Gastrocnemius medialis (tissue), 4 donors: Measurements from ENCODE around the gene B4GALT6. TPM values are rescaled to one million over a fixed set of nuclear protein-coding genes. Genes with fewer than 3 reads are reported as not detected.

Experiments
- ATAC-seq, 2 donors: fragments of 150-250 bp; one replicate each; pipeline ENCODE4 v1.9.1; 2016
- DNase-seq, 2 donors: peaks; one replicate each; pipeline ENCODE4 v3.0.0-alpha.2; 2019
- H3K27ac ChIP-seq, 4 donors: fragments of 200-600 bp; sonication (generic); 1 replicate in 1 of 4; 2 replicates in 3 of 4; pipeline ENCODE4 v1.5.1; 2016 to 2018; ENCODE audit warnings: mild to moderate bottlenecking in 2 of 4, moderate library complexity in 1 of 4
- H3K27me3 ChIP-seq, 3 donors: fragments of 200-600 bp; sonication (generic) in 2 of 3; 1 replicate in 1 of 3; 2 replicates in 2 of 3; pipeline versions ENCODE4 v1.5.1 to v1.6.0; 2016 to 2019; ENCODE audit warnings: mild to moderate bottlenecking in 1 of 3, moderate library complexity in 1 of 3
- H3K36me3 ChIP-seq, 2 donors: fragments of 200-600 bp; sonication (generic) in 1 of 2; one replicate each; pipeline ENCODE4 v1.5.1; 2017 to 2018
- H3K4me1 ChIP-seq, 2 donors: fragments of 200-600 bp; sonication (generic) in 1 of 2; one replicate each; pipeline ENCODE4 v1.5.1; 2016 to 2017; ENCODE audit warnings: mild to moderate bottlenecking in 2 of 2
- H3K4me3 ChIP-seq, 4 donors: fragments of 200-600 bp; sonication (generic) in 3 of 4; 1 replicate in 1 of 4; 2 replicates in 3 of 4; pipeline ENCODE4 v1.5.1; 2016 to 2019; ENCODE audit warnings: mild to moderate bottlenecking in 2 of 4
- H3K9me3 ChIP-seq, 3 donors: fragments of 200-600 bp; sonication (generic) in 2 of 3; 1 replicate in 1 of 3; 2 replicates in 2 of 3; pipeline ENCODE4 v1.5.1; 2016 to 2019
- POLR2A ChIP-seq, 2 donors: fragments of 450-650 bp; IDR thresholded peaks; one replicate each; pipeline ENCODE4 v1.6.1; 2017; ENCODE audit warnings: antibody characterized with exemption in 2 of 2, mild to moderate bottlenecking in 2 of 2, moderate library complexity in 2 of 2
- in situ Hi-C, 4 donors: fragments of 200-750 bp; cut with MboI; loops; one replicate each; pipeline versions ENCODE4 v1.15.0 to v1.8.0; 2017; ENCODE audit warnings: low sequenced_read_pairs in 4 of 4
- intact Hi-C: fragments of 100-400 bp; cut with DNase I; formaldehyde crosslinking; loops from one replicate; pipeline ENCODE4 v1.15.1; 2023; ENCODE audit warnings: low total_unique reads
- total RNA-seq, 4 donors: library from RNA; depleted of rRNA; stranded (reverse); fragments of >200 nt; gene quantifications; one replicate each; pipeline versions ENCODE4 v1.1.0 to v1.2.3, GENCODE V29; 2016
- TF ChIP-seq, protein P1 (sequence below), 5 experiments: fragments of 450-650 bp in 3 of 5; fragments of 200-600 bp in 2 of 5; sonication (generic) in 2 of 5; IDR thresholded peaks in 4 of 5; conservative IDR thresholded peaks in 1 of 5; 1 replicate in 4 of 5; 2 replicates in 1 of 5; pipeline ENCODE4 v1.5.1; 2016 to 2019; ENCODE audit warnings: antibody characterized with exemption in 5 of 5, mild to moderate bottlenecking in 3 of 5, moderate library complexity in 3 of 5

B4GALT6 gene
- total RNA-seq, 4 donors from 2014 or later = 0.85 to 2.9 (median 1.9) TPM

- H3K27me3 ChIP-seq = no peaks in the 10 kb centered on the region
- in situ Hi-C loops = no loop called here
- DNase-seq (no peak), ATAC-seq (no peak)
- H3K9me3 ChIP-seq = no peaks in the 10 kb centered on the region
- H3K4me3 ChIP-seq = no peak overlapping the region
- no peaks in the 10 kb centered on the region for H3K4me1 ChIP-seq
- no peak overlapping the region for H3K27ac ChIP-seq
- TF ChIP-seq POLR2A (IDR thresholded peaks at IDR 0.05) = no peak
- TF ChIP-seq, protein P1, sequence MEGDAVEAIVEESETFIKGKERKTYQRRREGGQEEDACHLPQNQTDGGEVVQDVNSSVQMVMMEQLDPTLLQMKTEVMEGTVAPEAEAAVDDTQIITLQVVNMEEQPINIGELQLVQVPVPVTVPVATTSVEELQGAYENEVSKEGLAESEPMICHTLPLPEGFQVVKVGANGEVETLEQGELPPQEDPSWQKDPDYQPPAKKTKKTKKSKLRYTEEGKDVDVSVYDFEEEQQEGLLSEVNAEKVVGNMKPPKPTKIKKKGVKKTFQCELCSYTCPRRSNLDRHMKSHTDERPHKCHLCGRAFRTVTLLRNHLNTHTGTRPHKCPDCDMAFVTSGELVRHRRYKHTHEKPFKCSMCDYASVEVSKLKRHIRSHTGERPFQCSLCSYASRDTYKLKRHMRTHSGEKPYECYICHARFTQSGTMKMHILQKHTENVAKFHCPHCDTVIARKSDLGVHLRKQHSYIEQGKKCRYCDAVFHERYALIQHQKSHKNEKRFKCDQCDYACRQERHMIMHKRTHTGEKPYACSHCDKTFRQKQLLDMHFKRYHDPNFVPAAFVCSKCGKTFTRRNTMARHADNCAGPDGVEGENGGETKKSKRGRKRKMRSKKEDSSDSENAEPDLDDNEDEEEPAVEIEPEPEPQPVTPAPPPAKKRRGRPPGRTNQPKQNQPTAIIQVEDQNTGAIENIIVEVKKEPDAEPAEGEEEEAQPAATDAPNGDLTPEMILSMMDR (IDR thresholded peaks at IDR 0.05 in 4 of 5, conservative IDR thresholded peaks at IDR 0.05 in 1 of 5) = no peak
- intact Hi-C loops = no loop called here
- H3K36me3 ChIP-seq = no peaks in the 10 kb centered on the region
Measured at GRCh38 chr18:31648966-31649429, 35.4 kb downstream of the B4GALT6 start.

- in situ Hi-C loops (no loop called here), intact Hi-C loops (no loop called here)
- TF ChIP-seq, protein P1 (IDR thresholded peaks at IDR 0.05 in 4 of 5, conservative IDR thresholded peaks at IDR 0.05 in 1 of 5) = no peak
- no peak for TF ChIP-seq POLR2A (IDR thresholded peaks at IDR 0.05)
- Histone ChIP-seq H3K27me3 (no peaks in the 10 kb centered on the region), H3K4me1 (peaks cover 0 to 4% of the 10 kb centered on the region in 2 donors), H3K4me3 (no peak overlapping the region), H3K36me3 (no peaks in the 10 kb centered on the region), H3K9me3 (no peaks in the 10 kb centered on the region), H3K27ac (no peak overlapping the region)
- no peak for ATAC-seq
- no peak for DNase-seq
Measured at GRCh38 chr18:31648458-31648857, 35.9 kb downstream of the B4GALT6 start.

- H3K27ac ChIP-seq = no peak overlapping the region
- in situ Hi-C loops = no loop called here
- no peaks in the 10 kb centered on the region for H3K27me3 ChIP-seq
- intact Hi-C loops = no loop called here
- no peaks in the 10 kb centered on the region for H3K36me3 ChIP-seq
- ATAC-seq (no peak), DNase-seq (no peak)
- no peak overlapping the region for H3K4me3 ChIP-seq
- H3K9me3 ChIP-seq = no peaks in the 10 kb centered on the region
- peaks cover 0 to 4% of the 10 kb centered on the region in 2 donors for H3K4me1 ChIP-seq
- no peak for TF ChIP-seq POLR2A (IDR thresholded peaks at IDR 0.05)
- TF ChIP-seq, protein P1 (IDR thresholded peaks at IDR 0.05 in 4 of 5, conservative IDR thresholded peaks at IDR 0.05 in 1 of 5) = no peak
Measured at GRCh38 chr18:31647127-31647753, 37.1 kb downstream of the B4GALT6 start.

DNA sequence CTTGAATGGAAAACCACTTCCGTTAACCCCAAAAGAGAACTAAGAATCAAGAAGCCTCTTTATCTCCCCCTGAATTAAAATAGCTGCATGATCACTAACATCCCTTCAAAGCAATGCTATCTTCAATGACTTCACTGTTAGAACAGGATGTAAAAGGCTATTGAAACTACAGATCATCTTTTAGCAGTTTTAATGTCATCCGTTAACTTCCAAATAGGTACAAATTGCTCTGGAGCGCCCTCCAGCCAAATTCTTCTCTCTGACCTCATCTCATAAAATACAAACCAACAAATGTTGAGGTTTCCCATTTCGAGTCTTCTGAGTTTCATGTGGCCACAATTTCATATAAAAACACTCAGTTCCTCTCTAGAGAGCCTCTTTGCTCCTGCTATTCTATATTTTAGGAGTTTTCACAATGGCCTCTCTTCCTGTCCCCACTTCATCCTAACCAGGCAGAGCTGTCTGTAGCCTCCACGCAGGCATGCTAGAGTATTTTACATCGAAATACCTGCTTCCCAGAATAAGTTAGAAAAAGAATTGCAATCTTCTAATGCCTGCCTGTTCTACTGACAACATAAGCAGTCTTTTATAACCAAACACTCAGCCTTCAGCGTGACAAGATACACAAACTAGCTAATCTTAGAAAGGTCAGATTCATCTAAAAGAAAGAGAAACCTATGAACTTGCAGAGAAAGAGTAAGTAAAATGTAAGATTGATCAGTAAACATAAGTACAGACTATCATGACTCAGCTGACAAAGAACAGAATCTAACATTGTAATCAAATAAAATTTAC, 37.9 kb downstream of the B4GALT6 start:
- no peaks in the 10 kb centered on the region for H3K36me3 ChIP-seq
- no peak overlapping the region for H3K27ac ChIP-seq
- in situ Hi-C loops (no loop called here), intact Hi-C loops (no loop called here)
- H3K27me3 ChIP-seq = no peaks in the 10 kb centered on the region
- DNase-seq (no peak), ATAC-seq (no peak)
- H3K4me1 ChIP-seq = peaks cover 0 to 4% of the 10 kb centered on the region in 2 donors
- TF ChIP-seq, protein P1 (IDR thresholded peaks at IDR 0.05 in 4 of 5, conservative IDR thresholded peaks at IDR 0.05 in 1 of 5) = no peak
- no peak for TF ChIP-seq POLR2A (IDR thresholded peaks at IDR 0.05)
- H3K9me3 ChIP-seq = no peaks in the 10 kb centered on the region
- no peak overlapping the region for H3K4me3 ChIP-seq
